GM20000 (cell line): ENCODE data around the gene RETREG3.
"Not testable (repeated sequence)": the region's sequence is repeated elsewhere in the genome, so short reads cannot be mapped to it uniquely, and the experiment has no call there.

Experiments used
- DNase-seq: peaks from one replicate; pipeline ENCODE4 v3.0.0; 2012; ENCODE audit warnings: low spot score
- TF ChIP-seq, protein P1 (sequence below): IDR thresholded peaks from 2 replicates; pipeline ENCODE4 v1.5.1; 2012; ENCODE audit warnings: mild to moderate bottlenecking, control low read depth; ENCODE audit errors: extremely low read depth, missing control alignments

The RETREG3 gene

DNA sequence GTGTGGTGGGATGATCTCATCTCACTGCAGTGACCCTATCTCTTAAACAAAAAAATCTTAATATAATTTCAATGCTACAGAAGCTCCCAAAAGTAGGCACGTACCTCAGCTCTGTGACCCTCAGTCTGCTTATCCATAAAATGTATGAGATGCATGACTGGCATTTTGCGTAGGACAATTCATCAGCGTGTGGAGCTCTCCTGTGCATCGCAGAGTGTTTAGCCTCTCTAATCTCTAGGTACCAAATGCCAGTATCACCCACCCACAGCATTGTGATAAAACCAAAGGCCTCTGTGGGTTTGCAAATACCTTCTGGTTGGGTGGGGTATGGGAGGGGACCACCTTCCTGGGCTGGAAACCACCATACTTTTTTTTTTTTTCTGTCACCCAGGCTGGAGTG lies 30.9 kb upstream of the RETREG3 start:
- no peak for DNase-seq
- TF ChIP-seq, protein P1, sequence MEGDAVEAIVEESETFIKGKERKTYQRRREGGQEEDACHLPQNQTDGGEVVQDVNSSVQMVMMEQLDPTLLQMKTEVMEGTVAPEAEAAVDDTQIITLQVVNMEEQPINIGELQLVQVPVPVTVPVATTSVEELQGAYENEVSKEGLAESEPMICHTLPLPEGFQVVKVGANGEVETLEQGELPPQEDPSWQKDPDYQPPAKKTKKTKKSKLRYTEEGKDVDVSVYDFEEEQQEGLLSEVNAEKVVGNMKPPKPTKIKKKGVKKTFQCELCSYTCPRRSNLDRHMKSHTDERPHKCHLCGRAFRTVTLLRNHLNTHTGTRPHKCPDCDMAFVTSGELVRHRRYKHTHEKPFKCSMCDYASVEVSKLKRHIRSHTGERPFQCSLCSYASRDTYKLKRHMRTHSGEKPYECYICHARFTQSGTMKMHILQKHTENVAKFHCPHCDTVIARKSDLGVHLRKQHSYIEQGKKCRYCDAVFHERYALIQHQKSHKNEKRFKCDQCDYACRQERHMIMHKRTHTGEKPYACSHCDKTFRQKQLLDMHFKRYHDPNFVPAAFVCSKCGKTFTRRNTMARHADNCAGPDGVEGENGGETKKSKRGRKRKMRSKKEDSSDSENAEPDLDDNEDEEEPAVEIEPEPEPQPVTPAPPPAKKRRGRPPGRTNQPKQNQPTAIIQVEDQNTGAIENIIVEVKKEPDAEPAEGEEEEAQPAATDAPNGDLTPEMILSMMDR: no peak

DNA sequence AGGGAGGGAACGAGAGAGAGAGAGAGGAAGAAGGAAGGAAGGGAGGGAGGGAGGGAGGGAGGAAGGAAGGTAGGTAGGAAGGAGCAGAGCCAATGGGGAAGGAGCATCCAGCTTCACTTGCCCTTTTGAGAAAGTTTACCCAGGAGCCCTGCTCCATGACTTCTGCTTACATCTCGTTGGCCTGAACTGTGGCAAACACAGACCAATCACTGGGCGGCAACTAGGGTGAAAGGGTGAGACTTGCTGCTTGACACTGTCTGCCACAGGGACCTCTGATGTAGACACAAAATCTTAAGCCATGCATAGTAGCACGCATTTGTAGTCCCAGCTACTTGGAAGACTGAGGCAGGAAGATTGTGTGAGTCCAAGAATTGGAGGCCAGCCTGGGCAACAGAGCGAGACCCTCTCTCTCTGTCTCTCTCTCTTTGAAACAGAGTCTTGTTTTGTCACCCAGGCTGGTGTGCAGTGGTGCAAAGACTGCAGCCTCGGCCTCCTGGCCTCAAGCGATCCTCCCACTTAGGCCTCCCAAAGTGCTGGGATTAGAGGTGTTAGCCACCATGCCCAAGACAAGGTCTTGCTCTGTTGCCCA lies 30.4 kb upstream of the RETREG3 start:
- DNase-seq: no peak
- TF ChIP-seq, protein P1: no peak

DNA sequence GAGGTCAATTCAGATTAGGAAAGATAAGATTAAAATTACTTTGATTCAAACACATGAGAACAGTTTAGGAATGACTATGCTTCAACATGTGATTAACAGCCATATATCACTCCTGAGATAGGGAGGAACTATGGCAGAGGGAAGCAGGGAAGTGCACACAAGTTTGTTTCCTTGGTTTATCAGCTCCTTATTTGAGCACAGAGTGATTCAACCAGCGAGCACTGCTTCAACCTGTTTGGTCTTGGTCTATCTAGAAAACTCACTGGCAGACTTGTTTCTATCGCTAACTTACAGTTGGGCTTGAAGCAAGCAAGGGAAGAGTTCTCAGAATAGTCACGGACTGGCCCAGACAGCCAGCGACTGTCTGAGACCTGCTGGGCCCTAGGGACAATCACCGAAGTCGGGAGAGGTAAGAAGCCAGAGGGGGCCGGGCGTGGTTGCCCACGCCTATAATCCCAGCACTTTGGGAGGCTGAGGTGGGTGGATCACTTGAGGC lies 23.8 kb upstream of the RETREG3 start:
- TF ChIP-seq, protein P1: no peak

DNA sequence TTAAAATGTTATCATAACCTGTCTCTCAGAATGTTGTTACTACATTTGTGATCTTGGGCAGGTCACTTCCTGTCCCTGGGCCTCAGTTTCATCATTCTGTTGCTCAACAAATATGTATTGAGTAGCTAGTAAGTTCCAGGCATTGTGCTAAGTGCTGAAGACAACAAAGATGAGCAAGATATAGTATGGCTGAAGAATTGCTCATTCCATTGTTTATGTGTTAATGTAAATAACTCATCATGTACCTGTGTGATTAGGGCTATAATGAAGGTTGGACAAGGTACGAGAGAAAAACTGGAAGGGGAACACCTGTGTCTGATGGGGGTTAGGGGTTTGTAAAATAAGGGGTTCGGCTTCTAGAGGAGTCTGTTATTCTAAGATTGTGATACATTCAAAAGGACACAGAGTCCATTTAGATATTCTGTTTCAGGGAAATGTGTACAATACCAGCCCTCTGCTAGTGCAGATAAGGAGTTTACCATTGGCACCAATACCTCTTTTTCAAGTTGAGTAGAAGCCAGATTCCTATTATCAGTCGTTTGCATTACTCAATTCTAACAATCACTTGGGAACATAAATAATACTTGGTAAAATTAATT lies 20.3 kb upstream of the RETREG3 start:
- DNase-seq: no peak
- TF ChIP-seq, protein P1: no peak

More for the DNA sequence above, 23.8 kb upstream of the RETREG3 start:
- DNase-seq: no peak

DNA sequence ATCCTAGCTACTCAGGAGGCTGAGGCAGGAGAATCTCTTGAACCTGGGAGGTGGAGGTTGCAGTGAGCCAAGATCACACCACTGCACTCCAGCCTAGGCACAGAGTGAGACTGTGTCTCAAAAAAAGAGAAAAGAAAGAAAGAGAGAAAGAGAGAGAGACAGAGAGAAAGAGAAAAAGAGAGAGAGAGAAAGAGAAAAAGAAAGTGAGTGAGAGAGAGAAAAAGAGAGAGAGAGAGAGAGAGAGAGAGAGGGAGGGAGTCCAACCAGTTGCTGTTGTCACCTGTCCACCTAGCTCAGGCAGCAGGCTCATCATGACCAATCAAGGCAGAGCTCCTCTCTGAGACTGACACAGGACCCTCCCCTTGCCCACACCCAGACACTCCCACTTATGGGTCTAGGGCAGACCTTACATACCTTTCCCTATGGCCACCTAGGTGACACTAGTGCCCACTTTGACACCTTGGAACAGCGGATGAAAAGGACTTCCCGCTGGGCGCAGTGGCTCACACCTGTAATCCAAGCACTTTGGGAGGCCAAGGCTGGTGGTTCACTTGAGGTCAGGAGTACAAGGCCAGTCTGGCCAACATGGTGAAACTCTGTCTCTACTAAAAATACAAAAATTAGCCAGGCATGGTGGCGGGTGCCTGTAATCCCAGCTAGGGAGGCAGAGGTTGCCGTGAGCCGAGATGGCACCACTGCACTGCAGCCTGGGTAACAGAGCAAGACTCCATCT lies 18.0 kb upstream of the RETREG3 start:
- DNase-seq: not testable (repeated sequence)

DNA sequence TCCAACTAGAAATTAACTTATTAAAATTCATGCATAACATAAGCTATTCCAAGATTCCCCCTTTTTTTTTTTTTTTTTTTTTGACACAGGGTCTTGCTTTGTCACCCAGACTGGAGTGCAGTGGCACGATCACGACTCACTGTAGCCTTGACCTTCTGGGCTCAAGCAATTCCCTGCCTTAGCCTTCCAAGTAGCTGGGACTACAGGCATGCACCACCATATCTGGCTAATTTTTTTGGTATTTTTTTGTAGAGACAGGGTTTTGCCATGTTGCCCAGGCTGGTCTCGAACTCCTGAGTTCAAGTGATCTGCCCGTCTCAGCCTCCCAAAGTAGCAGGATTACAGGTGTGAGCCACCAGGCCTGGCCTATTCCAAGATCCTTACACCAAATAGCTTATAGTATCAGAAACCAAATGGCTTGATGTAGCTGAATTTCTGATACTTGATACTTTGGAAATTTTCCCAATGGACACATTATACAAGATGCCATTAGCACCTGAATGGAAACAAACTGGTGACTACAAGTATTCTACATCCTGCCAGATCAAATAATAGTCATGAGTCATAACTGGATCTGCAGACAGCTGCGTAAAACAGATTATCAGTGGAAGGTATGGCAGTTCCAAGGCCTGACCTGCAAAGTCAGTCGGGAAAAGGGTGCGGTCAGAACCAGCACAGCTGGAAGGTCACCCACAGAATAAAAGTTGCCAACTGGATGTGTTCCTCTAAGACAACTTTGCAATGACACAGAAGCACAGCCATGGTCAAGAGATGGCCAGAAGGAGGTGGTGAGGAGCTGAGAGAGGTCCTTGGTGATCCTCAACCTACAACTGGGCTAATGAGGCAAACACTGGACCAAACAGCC lies 14.8 kb upstream of the RETREG3 start:
- TF ChIP-seq, protein P1: no peak
- no peak for DNase-seq

DNA sequence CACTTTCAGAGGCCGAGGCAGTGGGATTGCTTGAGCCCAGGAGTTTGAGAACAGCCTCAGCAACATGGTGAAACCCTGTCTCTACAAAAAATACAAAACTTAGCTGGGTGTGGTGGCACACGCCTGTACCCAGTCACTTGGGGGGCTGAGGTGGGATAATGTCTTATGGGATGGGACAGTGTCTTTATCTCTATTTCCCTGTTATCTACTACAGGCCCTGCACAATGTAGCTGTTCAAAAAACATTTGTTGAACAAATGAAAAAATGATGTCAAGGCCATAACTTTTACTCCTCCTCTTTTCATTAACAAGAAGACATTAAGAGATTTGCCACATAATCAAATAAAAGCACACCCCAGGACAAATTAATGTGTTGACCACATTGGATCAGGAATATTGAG lies 14.1 kb upstream of the RETREG3 start:
- TF ChIP-seq, protein P1: no peak
- no peak for DNase-seq

DNA sequence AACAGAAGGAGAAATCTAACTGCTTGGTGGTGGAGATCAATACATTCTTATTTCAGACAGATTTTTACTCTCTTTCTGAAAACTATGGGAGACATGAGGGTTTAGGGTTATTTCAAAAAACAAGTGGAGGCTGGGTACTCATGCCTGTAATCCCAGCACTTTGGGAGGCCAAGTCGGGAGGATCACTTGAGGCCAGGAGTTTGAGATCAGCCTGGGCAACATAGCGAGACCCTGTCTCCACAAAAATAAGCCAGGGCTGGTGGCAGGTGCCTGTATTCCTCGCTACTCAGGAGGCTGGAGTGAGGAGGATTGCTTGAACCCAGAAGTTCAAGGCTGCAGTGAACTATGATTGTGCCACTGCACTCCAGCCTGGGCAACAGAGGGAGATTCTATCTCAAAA lies 12.8 kb upstream of the RETREG3 start:
- not testable (repeated sequence) for DNase-seq
